IPS-15b (cell line): ENCODE measurements around the gene MFNG.

Experiments
- H3K27me3 ChIP-seq: one replicate; pipeline ENCODE4 v1.6.1; 2013; ENCODE audit warnings: low read length; ENCODE audit not compliant: control insufficient read depth, insufficient read depth
- H3K36me3 ChIP-seq: one replicate; pipeline ENCODE4 v1.6.1; 2013; ENCODE audit warnings: low read length; ENCODE audit not compliant: control insufficient read depth, insufficient read depth
- H3K4me1 ChIP-seq: one replicate; pipeline ENCODE4 v1.6.1; 2013; ENCODE audit warnings: mild to moderate bottlenecking, low read length; ENCODE audit not compliant: control insufficient read depth, insufficient read depth
- H3K4me3 ChIP-seq: one replicate; pipeline ENCODE4 v1.5.1; 2013; ENCODE audit warnings: low read depth, low read length
- H3K9ac ChIP-seq: one replicate; pipeline ENCODE4 v1.6.1; 2013; ENCODE audit warnings: low read depth, mild to moderate bottlenecking, low read length
- H3K9me3 ChIP-seq: one replicate; pipeline ENCODE4 v1.6.1; 2013; ENCODE audit warnings: mild to moderate bottlenecking, low read length; ENCODE audit not compliant: control insufficient read depth, insufficient read depth

The MFNG gene

GRCh38 chr22:37449331-37450001, 36.7 kb downstream of the MFNG start:
- H3K27me3 ChIP-seq: no peaks in the 10 kb centered on the region
- no peaks in the 10 kb centered on the region for H3K9me3 ChIP-seq
- H3K4me1 ChIP-seq: no peaks in the 10 kb centered on the region
- no peaks in the 10 kb centered on the region for H3K36me3 ChIP-seq
- no peak overlapping the region for H3K4me3 ChIP-seq
- H3K9ac ChIP-seq: no peak overlapping the region

- Histone ChIP-seq H3K9me3 (no peaks in the 10 kb centered on the region), H3K4me1 (no peaks in the 10 kb centered on the region), H3K9ac (no peak overlapping the region), H3K4me3 (no peak overlapping the region), H3K27me3 (no peaks in the 10 kb centered on the region), H3K36me3 (no peaks in the 10 kb centered on the region)
Observed at GRCh38 chr22:37448516-37449127, 37.6 kb downstream of the MFNG start.

GRCh38 chr22:37445501-37445900, 40.7 kb downstream of the MFNG start:
- Histone ChIP-seq H3K4me3 (no peak overlapping the region), H3K9ac (no peak overlapping the region), H3K27me3 (no peaks in the 10 kb centered on the region), H3K4me1 (no peaks in the 10 kb centered on the region), H3K36me3 (no peaks in the 10 kb centered on the region), H3K9me3 (no peaks in the 10 kb centered on the region)

- Histone ChIP-seq H3K9ac (no peak overlapping the region), H3K27me3 (no peaks in the 10 kb centered on the region), H3K4me3 (no peak overlapping the region)
Observed at GRCh38 chr22:37443977-37444376, 42.2 kb downstream of the MFNG start.

GRCh38 chr22:37443086-37443485, 43.1 kb downstream of the MFNG start:
- Histone ChIP-seq H3K27me3 (no peaks in the 10 kb centered on the region), H3K9me3 (no peaks in the 10 kb centered on the region), H3K4me1 (no peaks in the 10 kb centered on the region), H3K9ac (no peak overlapping the region), H3K36me3 (no peaks in the 10 kb centered on the region), H3K4me3 (no peak overlapping the region)

More at GRCh38 chr22:37443977-37444376, 42.2 kb downstream of the MFNG start:
- Histone ChIP-seq H3K9me3 (no peaks in the 10 kb centered on the region), H3K36me3 (no peaks in the 10 kb centered on the region), H3K4me1 (no peaks in the 10 kb centered on the region)

GRCh38 chr22:37442537-37442936, 43.6 kb downstream of the MFNG start:
- H3K4me3 ChIP-seq: no peak overlapping the region
- no peaks in the 10 kb centered on the region for H3K9me3 ChIP-seq
- no peak overlapping the region for H3K9ac ChIP-seq
- H3K27me3 ChIP-seq: no peaks in the 10 kb centered on the region
- H3K36me3 ChIP-seq: no peaks in the 10 kb centered on the region
- H3K4me1 ChIP-seq: no peaks in the 10 kb centered on the region

GRCh38 chr22:37442135-37442534, 44.0 kb downstream of the MFNG start:
- H3K36me3 ChIP-seq: no peaks in the 10 kb centered on the region
- H3K4me1 ChIP-seq: no peaks in the 10 kb centered on the region
- no peak overlapping the region for H3K4me3 ChIP-seq
- H3K9ac ChIP-seq: no peak overlapping the region
- no peaks in the 10 kb centered on the region for H3K27me3 ChIP-seq
- H3K9me3 ChIP-seq: no peaks in the 10 kb centered on the region

- Histone ChIP-seq H3K9me3 (no peaks in the 10 kb centered on the region), H3K36me3 (no peaks in the 10 kb centered on the region), H3K27me3 (no peaks in the 10 kb centered on the region)
Observed at GRCh38 chr22:37440875-37441274, 45.3 kb downstream of the MFNG start.

GRCh38 chr22:37439347-37439746, 46.8 kb downstream of the MFNG start:
- H3K4me3 ChIP-seq: no peak overlapping the region
- no peaks in the 10 kb centered on the region for H3K36me3 ChIP-seq
- H3K9ac ChIP-seq: no peak overlapping the region
- no peaks in the 10 kb centered on the region for H3K9me3 ChIP-seq
- no peaks in the 10 kb centered on the region for H3K27me3 ChIP-seq
- no peaks in the 10 kb centered on the region for H3K4me1 ChIP-seq

More at GRCh38 chr22:37440875-37441274, 45.3 kb downstream of the MFNG start:
- Histone ChIP-seq H3K9ac (no peak overlapping the region), H3K4me3 (no peak overlapping the region), H3K4me1 (no peaks in the 10 kb centered on the region)

- H3K9me3 ChIP-seq: no peaks in the 10 kb centered on the region
- no peaks in the 10 kb centered on the region for H3K4me1 ChIP-seq
- H3K36me3 ChIP-seq: no peaks in the 10 kb centered on the region
- H3K4me3 ChIP-seq: no peak overlapping the region
- H3K9ac ChIP-seq: no peak overlapping the region
- H3K27me3 ChIP-seq: no peaks in the 10 kb centered on the region
Observed at GRCh38 chr22:37435970-37436603, 50.1 kb downstream of the MFNG start.

- Histone ChIP-seq H3K9me3 (no peaks in the 10 kb centered on the region), H3K27me3 (peaks cover 3% of the 10 kb centered on the region), H3K4me3 (no peak overlapping the region), H3K4me1 (no peaks in the 10 kb centered on the region), H3K36me3 (no peaks in the 10 kb centered on the region), H3K9ac (no peak overlapping the region)
Observed at GRCh38 chr22:37433786-37434185, 52.4 kb downstream of the MFNG start.

- Histone ChIP-seq H3K9me3 (no peaks in the 10 kb centered on the region), H3K36me3 (no peaks in the 10 kb centered on the region), H3K4me1 (no peaks in the 10 kb centered on the region), H3K27me3 (peaks cover 14% of the 10 kb centered on the region), H3K9ac (no peak overlapping the region), H3K4me3 (no peak overlapping the region)
Observed at GRCh38 chr22:37432708-37433054, 53.5 kb downstream of the MFNG start.
